ENCODE results near the gene YWHAQ. TPM values are rescaled to one million over a fixed set of nuclear protein-coding genes. Genes with fewer than 3 reads are reported as not detected.

Gene YWHAQ
- total and polyA plus RNA-seq, 4 donors, result 68.8 to 145 (median 88.0) TPM

GRCh38 chr2:9536504-9536903, 94.3 kb downstream of the YWHAQ start:
- DNase-seq (ENCODE audit: low spot score), result no peak
- Histone ChIP-seq H3K9me3 (ENCODE audit: control insufficient read depth in 4 of 4, low read length in 3 of 4) (no peaks in the 10 kb centered on the region), H3K9ac (ENCODE audit: low read depth in 1 of 2, low read length in 2 of 2) (no peak overlapping the region), H3K27me3 (ENCODE audit: control insufficient read depth in 4 of 4, insufficient read depth in 4 of 4, low read length in 3 of 4) (no peaks in the 10 kb centered on the region), H3K27ac (ENCODE audit: low read depth in 1 of 2, low read length in 2 of 2) (no peak overlapping the region), H3K4me1 (ENCODE audit: control insufficient read depth in 4 of 4, insufficient read depth in 4 of 4, low read length in 3 of 4) (peaks cover 0 to 6% (median 1%) of the 10 kb centered on the region in 4 donors), H3K36me3 (ENCODE audit: control insufficient read depth in 4 of 4, insufficient read depth in 3 of 4, low read depth in 1 of 4, low read length in 3 of 4) (peaks cover 0 to 9% (median 1%) of the 10 kb centered on the region in 4 donors), H3K4me3 (ENCODE audit: low read depth in 1 of 3, low read length in 3 of 3) (no peak overlapping the region)
- TF ChIP-seq TAF1 (conservative IDR thresholded peaks at IDR 0.05), result no peak
- TF ChIP-seq, protein P1, sequence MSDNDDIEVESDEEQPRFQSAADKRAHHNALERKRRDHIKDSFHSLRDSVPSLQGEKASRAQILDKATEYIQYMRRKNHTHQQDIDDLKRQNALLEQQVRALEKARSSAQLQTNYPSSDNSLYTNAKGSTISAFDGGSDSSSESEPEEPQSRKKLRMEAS (IDR thresholded peaks at IDR 0.05), result no peak
- no peak for TF ChIP-seq ZBTB33 (IDR thresholded peaks at IDR 0.05)
- no peak for TF ChIP-seq JUND (IDR thresholded peaks at IDR 0.05)
- TF ChIP-seq, protein P2, sequence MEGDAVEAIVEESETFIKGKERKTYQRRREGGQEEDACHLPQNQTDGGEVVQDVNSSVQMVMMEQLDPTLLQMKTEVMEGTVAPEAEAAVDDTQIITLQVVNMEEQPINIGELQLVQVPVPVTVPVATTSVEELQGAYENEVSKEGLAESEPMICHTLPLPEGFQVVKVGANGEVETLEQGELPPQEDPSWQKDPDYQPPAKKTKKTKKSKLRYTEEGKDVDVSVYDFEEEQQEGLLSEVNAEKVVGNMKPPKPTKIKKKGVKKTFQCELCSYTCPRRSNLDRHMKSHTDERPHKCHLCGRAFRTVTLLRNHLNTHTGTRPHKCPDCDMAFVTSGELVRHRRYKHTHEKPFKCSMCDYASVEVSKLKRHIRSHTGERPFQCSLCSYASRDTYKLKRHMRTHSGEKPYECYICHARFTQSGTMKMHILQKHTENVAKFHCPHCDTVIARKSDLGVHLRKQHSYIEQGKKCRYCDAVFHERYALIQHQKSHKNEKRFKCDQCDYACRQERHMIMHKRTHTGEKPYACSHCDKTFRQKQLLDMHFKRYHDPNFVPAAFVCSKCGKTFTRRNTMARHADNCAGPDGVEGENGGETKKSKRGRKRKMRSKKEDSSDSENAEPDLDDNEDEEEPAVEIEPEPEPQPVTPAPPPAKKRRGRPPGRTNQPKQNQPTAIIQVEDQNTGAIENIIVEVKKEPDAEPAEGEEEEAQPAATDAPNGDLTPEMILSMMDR (IDR thresholded peaks at IDR 0.05; ENCODE audit: low read depth, low read length, missing input control), result no peak
- TF ChIP-seq SP1 (IDR thresholded peaks at IDR 0.05), result no peak
- TF ChIP-seq EGR1 (IDR thresholded peaks at IDR 0.05; ENCODE audit: low read depth in 2 of 2), result no peak
- no peak for TF ChIP-seq FOXA2 (IDR thresholded peaks at IDR 0.05)
- no peak for TF ChIP-seq YY1 (IDR thresholded peaks at IDR 0.05)
- WGBS, result 94% methylated on average over 6 of the region's 6 CpGs

- H3K4me3 ChIP-seq (ENCODE audit: low read depth in 1 of 3, low read length in 3 of 3), result no peak overlapping the region
- H3K27me3 ChIP-seq (ENCODE audit: control insufficient read depth in 4 of 4, insufficient read depth in 4 of 4, low read length in 3 of 4), result no peaks in the 10 kb centered on the region
- H3K36me3 ChIP-seq (ENCODE audit: control insufficient read depth in 4 of 4, insufficient read depth in 3 of 4, low read depth in 1 of 4, low read length in 3 of 4), result peaks cover 0 to 9% (median 1%) of the 10 kb centered on the region in 4 donors
- no peaks in the 10 kb centered on the region for H3K9me3 ChIP-seq (ENCODE audit: control insufficient read depth in 4 of 4, low read length in 3 of 4)
- H3K9ac ChIP-seq (ENCODE audit: low read depth in 1 of 2, low read length in 2 of 2), result no peak overlapping the region
- H3K4me1 ChIP-seq (ENCODE audit: control insufficient read depth in 4 of 4, insufficient read depth in 4 of 4, low read length in 3 of 4), result peaks cover 0 to 4% (median 1%) of the 10 kb centered on the region in 4 donors
- H3K27ac ChIP-seq (ENCODE audit: low read depth in 1 of 2, low read length in 2 of 2), result no peak overlapping the region
- no peak for TF ChIP-seq RAD21 (IDR thresholded peaks at IDR 0.05)
- TF ChIP-seq FOXA1 (IDR thresholded peaks at IDR 0.05), result no peak
- TF ChIP-seq HNF4G (IDR thresholded peaks at IDR 0.05), result no peak
- TF ChIP-seq, protein P1 (IDR thresholded peaks at IDR 0.05), result no peak
- TF ChIP-seq ZBTB33 (IDR thresholded peaks at IDR 0.05), result no peak
- TF ChIP-seq HNF4A (conservative IDR thresholded peaks at IDR 0.05), result no peak
- TF ChIP-seq GABPA (IDR thresholded peaks at IDR 0.05 in 1 of 2, conservative IDR thresholded peaks at IDR 0.05 in 1 of 2), result no peak
- no peak for TF ChIP-seq EGR1 (IDR thresholded peaks at IDR 0.05; ENCODE audit: low read depth in 2 of 2)
- TF ChIP-seq, protein P3, sequence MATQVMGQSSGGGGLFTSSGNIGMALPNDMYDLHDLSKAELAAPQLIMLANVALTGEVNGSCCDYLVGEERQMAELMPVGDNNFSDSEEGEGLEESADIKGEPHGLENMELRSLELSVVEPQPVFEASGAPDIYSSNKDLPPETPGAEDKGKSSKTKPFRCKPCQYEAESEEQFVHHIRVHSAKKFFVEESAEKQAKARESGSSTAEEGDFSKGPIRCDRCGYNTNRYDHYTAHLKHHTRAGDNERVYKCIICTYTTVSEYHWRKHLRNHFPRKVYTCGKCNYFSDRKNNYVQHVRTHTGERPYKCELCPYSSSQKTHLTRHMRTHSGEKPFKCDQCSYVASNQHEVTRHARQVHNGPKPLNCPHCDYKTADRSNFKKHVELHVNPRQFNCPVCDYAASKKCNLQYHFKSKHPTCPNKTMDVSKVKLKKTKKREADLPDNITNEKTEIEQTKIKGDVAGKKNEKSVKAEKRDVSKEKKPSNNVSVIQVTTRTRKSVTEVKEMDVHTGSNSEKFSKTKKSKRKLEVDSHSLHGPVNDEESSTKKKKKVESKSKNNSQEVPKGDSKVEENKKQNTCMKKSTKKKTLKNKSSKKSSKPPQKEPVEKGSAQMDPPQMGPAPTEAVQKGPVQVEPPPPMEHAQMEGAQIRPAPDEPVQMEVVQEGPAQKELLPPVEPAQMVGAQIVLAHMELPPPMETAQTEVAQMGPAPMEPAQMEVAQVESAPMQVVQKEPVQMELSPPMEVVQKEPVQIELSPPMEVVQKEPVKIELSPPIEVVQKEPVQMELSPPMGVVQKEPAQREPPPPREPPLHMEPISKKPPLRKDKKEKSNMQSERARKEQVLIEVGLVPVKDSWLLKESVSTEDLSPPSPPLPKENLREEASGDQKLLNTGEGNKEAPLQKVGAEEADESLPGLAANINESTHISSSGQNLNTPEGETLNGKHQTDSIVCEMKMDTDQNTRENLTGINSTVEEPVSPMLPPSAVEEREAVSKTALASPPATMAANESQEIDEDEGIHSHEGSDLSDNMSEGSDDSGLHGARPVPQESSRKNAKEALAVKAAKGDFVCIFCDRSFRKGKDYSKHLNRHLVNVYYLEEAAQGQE (IDR thresholded peaks at IDR 0.05), result no peak
- TF ChIP-seq TAF1 (conservative IDR thresholded peaks at IDR 0.05), result no peak
- TF ChIP-seq YY1 (IDR thresholded peaks at IDR 0.05), result no peak
- no peak for TF ChIP-seq RXRA (IDR thresholded peaks at IDR 0.05)
- no peak for TF ChIP-seq JUND (IDR thresholded peaks at IDR 0.05)
- no peak for TF ChIP-seq FOXA2 (IDR thresholded peaks at IDR 0.05)
- WGBS, result 72% methylated on average over 1 of the region's 1 CpG
- DNase-seq (ENCODE audit: low spot score), result no peak
These were observed 95.6 kb downstream of the YWHAQ start for GRCh38 chr2:9535177-9535576.

All from liver (tissue), 9 donors.